CD4-positive, alpha-beta T cell (primary cell): ENCODE measurements around the gene DCST2. TPM values are rescaled to one million over a fixed set of nuclear protein-coding genes. Genes with fewer than 3 reads are reported as not detected.

Experiments used
- ATAC-seq: fragments of 200-7000 bp; cut with Tn5 transposase; one replicate; pipeline ENCODE4 v1.10.0; 2022; ENCODE audit warnings: mild to moderate bottlenecking; ENCODE audit not compliant: poor library complexity
- CTCF ChIA-PET: fragments of 350-600 bp; sonication (Branson Sonifier 250); formaldehyde crosslinking; loops from one replicate; lab custom pipeline; 2021; ENCODE audit warnings: antibody characterized with exemption, inconsistent platforms; lab: Charles Lee
- POLR2A ChIA-PET: fragments of 350-600 bp; sonication (Branson Sonifier 250); formaldehyde crosslinking; loops from one replicate; lab custom pipeline; 2021; ENCODE audit warnings: antibody characterized with exemption, inconsistent platforms; lab: Charles Lee
- DNase-seq, 14 experiments: peaks; one replicate each; pipeline ENCODE4 v3.0.0-alpha.2; 2013 to 2020; ENCODE audit warnings: mixed read lengths in 2 of 14
- H3K27ac ChIP-seq, 2 donors: one replicate each; pipeline versions ENCODE4 v1.5.1 to v1.7.0; 2013; ENCODE audit warnings: low read length in 2 of 2, low read depth in 1 of 2, mild to moderate bottlenecking in 1 of 2
- H3K27me3 ChIP-seq, 2 experiments: 1 replicate in 1 of 2; 2 replicates in 1 of 2; pipeline versions ENCODE4 v1.6.1 to v1.7.0; 2013; ENCODE audit warnings: low read length in 2 of 2, control low read depth in 1 of 2, mild to moderate bottlenecking in 1 of 2, moderate library complexity in 1 of 2; ENCODE audit not compliant: insufficient read depth in 2 of 2, control insufficient read depth in 1 of 2
- H3K36me3 ChIP-seq: one replicate; pipeline ENCODE4 v1.6.1; 2013; ENCODE audit warnings: low read length, control low read depth; ENCODE audit not compliant: insufficient read depth
- H3K4me1 ChIP-seq: one replicate; pipeline ENCODE4 v1.6.1; 2013; ENCODE audit warnings: low read length, control low read depth; ENCODE audit not compliant: insufficient read depth
- H3K4me3 ChIP-seq: one replicate; pipeline ENCODE4 v1.5.1; 2013; ENCODE audit warnings: mild to moderate bottlenecking, low read length, moderate library complexity
- H3K9me3 ChIP-seq, 2 experiments: 1 replicate in 1 of 2; 2 replicates in 1 of 2; pipeline versions ENCODE4 v1.6.1 to v1.7.0; 2013; ENCODE audit warnings: low read length in 2 of 2, mild to moderate bottlenecking in 2 of 2, control low read depth in 1 of 2, moderate library complexity in 1 of 2; ENCODE audit not compliant: control insufficient read depth in 1 of 2, insufficient read depth in 1 of 2
- H3K27ac Mint-ChIP-seq: one replicate; pipeline ENCODE4 v1.8.0; 2020; ENCODE audit warnings: mixed read lengths
- H3K27me3 Mint-ChIP-seq: one replicate; pipeline ENCODE4 v1.8.0; 2021; ENCODE audit warnings: mixed read lengths
- H3K36me3 Mint-ChIP-seq: one replicate; pipeline ENCODE4 v1.8.0; 2021; ENCODE audit warnings: low read depth, mixed read lengths
- H3K4me1 Mint-ChIP-seq: one replicate; pipeline ENCODE4 v1.8.0; 2021; ENCODE audit warnings: low read depth, mixed read lengths
- H3K4me3 Mint-ChIP-seq: one replicate; pipeline ENCODE4 v1.8.0; 2020; ENCODE audit warnings: mild to moderate bottlenecking, mixed read lengths
- H3K9me3 Mint-ChIP-seq: one replicate; pipeline ENCODE4 v1.8.0; 2020; ENCODE audit warnings: mixed read lengths
- intact Hi-C, 2 experiments: fragments of 100-400 bp; cut with DNase I in 1 of 2; cut with micrococcal nuclease in 1 of 2; formaldehyde crosslinking; loops; one replicate each; pipeline versions ENCODE4 v1.15.1 to v1.9.0; 2023 to 2025; cut with DNase I, micrococcal nuclease
- total RNA-seq, 174 experiments: library from RNA in 2 of 174; stranded (reverse) in 2 of 174; gene quantifications; one replicate each; pipeline ENCODE4 v1.2.3 and lab custom pipeline; 2021 to 2026
- TF ChIP-seq, protein P1 (sequence below): fragments of 200-600 bp; IDR thresholded peaks from one replicate; pipeline ENCODE4 v1.8.0; 2022; ENCODE audit warnings: antibody characterized with exemption, mild to moderate bottlenecking

The DCST2 gene
- total RNA-seq, 2 experiments from 2014 or later = 1.4 to 2.2 TPM

DNA sequence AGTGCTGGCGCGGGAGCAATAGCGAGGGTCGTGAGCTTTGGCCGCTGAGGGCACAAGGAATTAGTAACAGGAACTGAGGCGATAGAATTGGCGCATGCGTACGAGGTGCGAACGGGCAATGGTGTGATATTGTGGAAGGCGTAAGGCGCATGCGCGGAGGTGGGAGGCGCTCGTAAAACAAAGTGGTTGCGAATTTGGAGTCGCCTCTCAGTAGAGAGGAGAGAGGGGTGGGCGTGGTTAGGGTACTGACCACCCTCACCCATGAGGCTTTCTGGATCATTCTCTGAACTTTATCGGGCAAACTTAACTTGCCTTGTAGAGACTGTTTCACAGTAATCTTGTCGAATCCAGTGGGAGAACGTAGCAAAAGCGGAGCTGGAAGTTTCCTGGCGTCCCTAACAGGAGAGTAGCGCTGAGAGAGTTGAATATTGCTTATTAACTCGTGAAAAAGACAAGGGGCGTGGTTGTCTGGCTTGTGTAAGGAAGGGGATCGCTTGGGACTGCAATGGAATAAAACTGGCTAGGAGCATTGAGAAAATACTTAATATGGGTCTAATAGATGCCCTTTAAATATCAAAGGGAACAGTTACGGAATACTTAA, 58.7 kb downstream of the DCST2 start:
- TF ChIP-seq, protein P1, sequence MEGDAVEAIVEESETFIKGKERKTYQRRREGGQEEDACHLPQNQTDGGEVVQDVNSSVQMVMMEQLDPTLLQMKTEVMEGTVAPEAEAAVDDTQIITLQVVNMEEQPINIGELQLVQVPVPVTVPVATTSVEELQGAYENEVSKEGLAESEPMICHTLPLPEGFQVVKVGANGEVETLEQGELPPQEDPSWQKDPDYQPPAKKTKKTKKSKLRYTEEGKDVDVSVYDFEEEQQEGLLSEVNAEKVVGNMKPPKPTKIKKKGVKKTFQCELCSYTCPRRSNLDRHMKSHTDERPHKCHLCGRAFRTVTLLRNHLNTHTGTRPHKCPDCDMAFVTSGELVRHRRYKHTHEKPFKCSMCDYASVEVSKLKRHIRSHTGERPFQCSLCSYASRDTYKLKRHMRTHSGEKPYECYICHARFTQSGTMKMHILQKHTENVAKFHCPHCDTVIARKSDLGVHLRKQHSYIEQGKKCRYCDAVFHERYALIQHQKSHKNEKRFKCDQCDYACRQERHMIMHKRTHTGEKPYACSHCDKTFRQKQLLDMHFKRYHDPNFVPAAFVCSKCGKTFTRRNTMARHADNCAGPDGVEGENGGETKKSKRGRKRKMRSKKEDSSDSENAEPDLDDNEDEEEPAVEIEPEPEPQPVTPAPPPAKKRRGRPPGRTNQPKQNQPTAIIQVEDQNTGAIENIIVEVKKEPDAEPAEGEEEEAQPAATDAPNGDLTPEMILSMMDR = no peak
- ATAC-seq (peak; percentile 42), DNase-seq (peak in 13 of 14 experiments; percentile 89 to 98 (median 94))
- intact Hi-C loops = loop anchor here (1.0 to 2.0 kb wide), 5 partner anchors 20 to 42 kb away; partner anchors contain the start of gene PMVK (in 1 of the 2)
- CTCF ChIA-PET = interaction anchor here (0.7 to 10.7 kb wide), 5 partner anchors 9 to 42 kb away, joined by 3 to 71 read pairs (median 24); partner anchors contain the start of genes PBXIP1 and PYGO2
- peak overlapping the region; percentile 94 to 99 for H3K27ac ChIP-seq
- H3K4me3 ChIP-seq = peak overlapping the region; percentile 81
- Mint-ChIP-seq H3K9me3 (no peaks in the 10 kb centered on the region), H3K27ac (no peak overlapping the region), H3K36me3 (peaks cover 7% of the 10 kb centered on the region), H3K4me1 (peaks cover 22% of the 10 kb centered on the region), H3K4me3 (no peak overlapping the region), H3K27me3 (no peaks in the 10 kb centered on the region)
- POLR2A ChIA-PET = interaction anchor here (0.9 to 5.6 kb wide), 15 partner anchors 9 to 77 kb away, joined by 3 to 46 read pairs (median 7); partner anchors contain the start of genes ADAM15, FLAD1, PBXIP1 and PMVK
- H3K36me3 ChIP-seq = peaks cover 12% of the 10 kb centered on the region
- no peaks in the 10 kb centered on the region for H3K27me3 ChIP-seq
- no peaks in the 10 kb centered on the region for H3K9me3 ChIP-seq
- peaks cover 46% of the 10 kb centered on the region for H3K4me1 ChIP-seq

DNA sequence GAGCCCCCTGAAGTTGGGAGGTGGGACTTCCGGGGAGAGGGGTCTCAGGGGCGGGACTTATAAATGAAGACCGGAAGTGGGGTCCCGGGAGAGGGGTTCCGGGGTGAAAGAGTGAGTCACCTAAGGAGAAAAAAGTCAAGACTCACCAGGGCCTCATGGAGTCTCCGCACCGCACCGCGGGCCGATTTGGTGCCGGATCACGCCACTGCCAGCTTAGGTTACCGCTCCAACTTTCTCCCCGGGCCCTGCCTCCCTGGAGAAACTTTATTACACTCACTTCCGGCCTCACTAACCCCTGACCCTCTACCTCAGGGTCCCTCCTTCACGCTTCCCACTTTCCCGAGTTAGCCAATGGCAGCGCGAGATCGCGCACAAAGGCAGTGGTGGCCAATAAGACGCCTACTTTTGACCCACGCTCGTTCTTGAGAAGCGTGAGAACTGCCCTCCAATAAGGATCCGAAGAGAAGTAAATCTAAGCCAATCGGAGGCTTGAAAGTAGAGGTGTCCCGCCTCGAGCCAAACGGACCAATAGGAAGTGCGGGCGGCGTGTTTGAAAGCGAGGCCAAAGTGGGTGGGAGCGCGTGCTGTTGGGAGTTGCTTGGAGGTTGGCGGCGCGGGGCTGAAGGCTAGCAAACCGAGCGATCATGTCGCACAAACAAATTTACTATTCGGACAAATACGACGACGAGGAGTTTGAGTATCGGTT, 59.3 kb downstream of the DCST2 start, which contains the start of gene CKS1B:
Gene CKS1B, plus strand, starts transcription at position 580 of the 706 bp plus-strand sequence. Its CDS starts 65 bp downstream, at position 645.
- peak within 1 kb of the TSS; percentile 81 for H3K4me3 ChIP-seq
- TF ChIP-seq, protein P1 = no peak
- no peaks in the 10 kb centered on the region for H3K27me3 ChIP-seq
- intact Hi-C loops = loop anchor here (1.0 to 2.0 kb wide), 5 partner anchors 19 to 43 kb away; partner anchors contain the start of gene PMVK (in 1 of the 2)
- CTCF ChIA-PET = interaction anchor here (0.7 to 10.7 kb wide), 12 partner anchors 10 to 639 kb away, joined by 3 to 71 read pairs (median 4); partner anchors contain the start of genes PBXIP1, PMVK and PYGO2
- peak within 1 kb of the TSS; percentile 94 to 99 for H3K27ac ChIP-seq
- DNase-seq (peak; percentile 93 to 100 (median 96)), ATAC-seq (peak; percentile 87)
- Mint-ChIP-seq H3K27ac (no peak within 1 kb of the TSS), H3K4me3 (no peak within 1 kb of the TSS), H3K27me3 (no peaks in the 10 kb centered on the region), H3K4me1 (peaks cover 25% of the 10 kb centered on the region), H3K36me3 (peaks cover 13% of the 10 kb centered on the region), H3K9me3 (no peaks in the 10 kb centered on the region)
- POLR2A ChIA-PET = interaction anchor here (0.9 to 5.6 kb wide), 21 partner anchors 9 to 648 kb away, joined by 3 to 46 read pairs (median 6); partner anchors contain the start of genes ADAM15, FLAD1, PBXIP1 and PMVK
- peaks cover 49% of the 10 kb centered on the region for H3K4me1 ChIP-seq
- H3K36me3 ChIP-seq = peaks cover 18% of the 10 kb centered on the region
- H3K9me3 ChIP-seq = no peaks in the 10 kb centered on the region
